ENCODE results near the gene COL5A3. TPM values are rescaled to one million over a fixed set of nuclear protein-coding genes. Genes with fewer than 3 reads are reported as not detected.

The COL5A3 gene
- total RNA-seq, 2 donors from 2014 or later: 3.4 to 9.6 TPM

- H3K4me1 ChIP-seq: no peaks in the 10 kb centered on the region
- intact Hi-C loops (cut with DNase I): no loop called here
- TF ChIP-seq, protein P1, sequence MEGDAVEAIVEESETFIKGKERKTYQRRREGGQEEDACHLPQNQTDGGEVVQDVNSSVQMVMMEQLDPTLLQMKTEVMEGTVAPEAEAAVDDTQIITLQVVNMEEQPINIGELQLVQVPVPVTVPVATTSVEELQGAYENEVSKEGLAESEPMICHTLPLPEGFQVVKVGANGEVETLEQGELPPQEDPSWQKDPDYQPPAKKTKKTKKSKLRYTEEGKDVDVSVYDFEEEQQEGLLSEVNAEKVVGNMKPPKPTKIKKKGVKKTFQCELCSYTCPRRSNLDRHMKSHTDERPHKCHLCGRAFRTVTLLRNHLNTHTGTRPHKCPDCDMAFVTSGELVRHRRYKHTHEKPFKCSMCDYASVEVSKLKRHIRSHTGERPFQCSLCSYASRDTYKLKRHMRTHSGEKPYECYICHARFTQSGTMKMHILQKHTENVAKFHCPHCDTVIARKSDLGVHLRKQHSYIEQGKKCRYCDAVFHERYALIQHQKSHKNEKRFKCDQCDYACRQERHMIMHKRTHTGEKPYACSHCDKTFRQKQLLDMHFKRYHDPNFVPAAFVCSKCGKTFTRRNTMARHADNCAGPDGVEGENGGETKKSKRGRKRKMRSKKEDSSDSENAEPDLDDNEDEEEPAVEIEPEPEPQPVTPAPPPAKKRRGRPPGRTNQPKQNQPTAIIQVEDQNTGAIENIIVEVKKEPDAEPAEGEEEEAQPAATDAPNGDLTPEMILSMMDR (IDR thresholded peaks at IDR 0.05): no peak
- no peak for TF ChIP-seq POLR2A (IDR thresholded peaks at IDR 0.05)
- ATAC-seq: no peak
- H3K27ac ChIP-seq: no peak overlapping the region
- H3K4me3 ChIP-seq: no peak overlapping the region
- H3K9me3 ChIP-seq: peaks cover 0 to 11% (median 0%) of the 10 kb centered on the region in 3 donors
- H3K27me3 ChIP-seq: no peaks in the 10 kb centered on the region
- no peaks in the 10 kb centered on the region for H3K36me3 ChIP-seq (replicated peaks in 1 of 2; ENCODE audit: insufficient read depth in 1 of 2, low read depth in 2 of 2)
- WGBS, 2 donors: 60 to 81% methylated on average over 1 of the region's 1 CpG
- DNase-seq: no peak
Measured at GRCh38 chr19:10044390-10044789, 34.1 kb upstream of the COL5A3 start.

- intact Hi-C loops (cut with DNase I): no loop called here
- Histone ChIP-seq H3K27me3 (no peaks in the 10 kb centered on the region), H3K4me3 (no peak overlapping the region), H3K27ac (no peak overlapping the region), H3K9me3 (peaks cover 0 to 11% (median 0%) of the 10 kb centered on the region in 3 donors), H3K36me3 (replicated peaks in 1 of 2; ENCODE audit: insufficient read depth in 1 of 2, low read depth in 2 of 2) (no peaks in the 10 kb centered on the region), H3K4me1 (no peaks in the 10 kb centered on the region)
- ATAC-seq (no peak), DNase-seq (no peak)
- 53 to 84% methylated on average over 4 of the region's 4 CpGs for WGBS, 2 donors
- no peak for TF ChIP-seq POLR2A (IDR thresholded peaks at IDR 0.05)
- TF ChIP-seq, protein P1 (IDR thresholded peaks at IDR 0.05): no peak
Measured at GRCh38 chr19:10043286-10043927, 33.1 kb upstream of the COL5A3 start.

DNA sequence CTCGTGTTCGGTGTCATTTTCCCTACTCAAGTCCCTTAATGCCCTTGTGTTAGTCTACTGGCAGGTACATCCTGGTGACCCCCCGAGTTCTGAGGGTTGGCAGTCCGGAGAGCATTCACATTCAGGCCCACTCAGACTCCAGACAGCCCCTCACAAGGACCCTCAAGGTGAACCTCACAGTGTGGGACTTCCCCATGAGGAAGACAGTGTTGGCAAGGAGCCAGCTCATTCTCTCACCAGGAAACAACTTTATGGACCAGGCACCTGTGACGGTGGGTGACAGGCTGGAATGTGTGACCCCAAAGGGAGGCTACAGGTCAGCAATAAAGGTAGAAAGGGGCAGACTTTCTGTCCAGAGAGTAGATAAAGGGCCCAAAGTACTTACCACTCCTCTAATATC, 27.5 kb upstream of the COL5A3 start:
- 57 to 71% methylated on average over 4 to 5 of the region's 5 CpGs for WGBS, 2 donors
- no peak for ATAC-seq

GRCh38 chr19:10037367-10037766, 27.1 kb upstream of the COL5A3 start:
- ATAC-seq (peak; percentile 13), DNase-seq (peak in 3 of 4 donors; percentile 13 to 34 (median 25))
- H3K27ac ChIP-seq: peak overlapping the region; percentile 50 to 71 (median 62)
- no peak overlapping the region for H3K4me3 ChIP-seq
- TF ChIP-seq, protein P1 (IDR thresholded peaks at IDR 0.05): no peak
- TF ChIP-seq POLR2A (IDR thresholded peaks at IDR 0.05): no peak
- intact Hi-C loops (cut with DNase I): no loop called here
- no peaks in the 10 kb centered on the region for H3K27me3 ChIP-seq
- H3K36me3 ChIP-seq (replicated peaks in 1 of 2; ENCODE audit: insufficient read depth in 1 of 2, low read depth in 2 of 2): no peaks in the 10 kb centered on the region
- peaks cover 33% of the 10 kb centered on the region for H3K4me1 ChIP-seq
- WGBS, 2 donors: 45 to 72% methylated on average over 4 of the region's 4 CpGs
- no peaks in the 10 kb centered on the region for H3K9me3 ChIP-seq

More for the DNA sequence above, 27.5 kb upstream of the COL5A3 start:
- Histone ChIP-seq H3K36me3 (replicated peaks in 1 of 2; ENCODE audit: insufficient read depth in 1 of 2, low read depth in 2 of 2) (no peaks in the 10 kb centered on the region), H3K4me1 (peaks cover 33% of the 10 kb centered on the region), H3K9me3 (no peaks in the 10 kb centered on the region), H3K27ac (peak overlapping the region in 1 of 4 donors; percentile 6), H3K27me3 (no peaks in the 10 kb centered on the region), H3K4me3 (no peak overlapping the region)
- TF ChIP-seq POLR2A (IDR thresholded peaks at IDR 0.05): no peak
- TF ChIP-seq, protein P1 (IDR thresholded peaks at IDR 0.05): no peak
- intact Hi-C loops (cut with DNase I): no loop called here
- peak; percentile 38 to 51 (median 46) for DNase-seq

GRCh38 chr19:10036601-10037071, 26.3 kb upstream of the COL5A3 start:
- H3K27ac ChIP-seq: peak overlapping the region; percentile 50 to 71 (median 62)
- intact Hi-C loops (cut with DNase I): no loop called here
- H3K27me3 ChIP-seq: no peaks in the 10 kb centered on the region

More at GRCh38 chr19:10036601-10037071, 26.3 kb upstream of the COL5A3 start:
- Histone ChIP-seq H3K9me3 (no peaks in the 10 kb centered on the region), H3K4me1 (peaks cover 33% of the 10 kb centered on the region), H3K36me3 (replicated peaks in 1 of 2; ENCODE audit: insufficient read depth in 1 of 2, low read depth in 2 of 2) (no peaks in the 10 kb centered on the region), H3K4me3 (no peak overlapping the region)
- ATAC-seq (peak; percentile 92), DNase-seq (peak; percentile 72 to 87 (median 84))
- no peak for TF ChIP-seq POLR2A (IDR thresholded peaks at IDR 0.05)
- TF ChIP-seq, protein P1 (IDR thresholded peaks at IDR 0.05): no peak
- 13 to 19% methylated on average over 5 of the region's 5 CpGs for WGBS, 2 donors

Data from body of pancreas (tissue), 4 donors.